SKM-1 (cell line): ENCODE data around the gene MS4A7.
A peak's percentile ranks its signal among the peaks of the same experiment; 100 is the strongest.

Source experiments
- DNase-seq: peaks from one replicate; lab custom pipeline; 2025; ENCODE audit not compliant: unreplicated experiment; lab: John Stamatoyannopoulos, UW

Gene MS4A7

GRCh38 chr11:60370811-60371298, 7.5 kb upstream of the MS4A7 start:
- no peak for DNase-seq

GRCh38 chr11:60371386-60371785, 6.9 kb upstream of the MS4A7 start:
- DNase-seq = no peak

GRCh38 chr11:60371854-60372253, 6.5 kb upstream of the MS4A7 start:
- DNase-seq = no peak

- no peak for DNase-seq
These were observed 5.6 kb upstream of the MS4A7 start for GRCh38 chr11:60372767-60373166.

- DNase-seq = no peak
These were observed 3.0 kb upstream of the MS4A7 start for GRCh38 chr11:60375316-60375715.

GRCh38 chr11:60376601-60377000, 1.7 kb upstream of the MS4A7 start:
- no peak for DNase-seq

- peak; percentile 12 for DNase-seq
These were observed 763 bp upstream of the MS4A7 start for GRCh38 chr11:60377401-60378136.

GRCh38 chr11:60389279-60389910, 11.1 kb downstream of the MS4A7 start:
- no peak for DNase-seq

GRCh38 chr11:60390419-60390818, 12.1 kb downstream of the MS4A7 start:
- no peak for DNase-seq

GRCh38 chr11:60392361-60392760, 14.0 kb downstream of the MS4A7 start:
- DNase-seq = no peak

- no peak for DNase-seq
These were observed 14.7 kb downstream of the MS4A7 start for GRCh38 chr11:60393016-60393415.

GRCh38 chr11:60394666-60395380, 16.5 kb downstream of the MS4A7 start:
- no peak for DNase-seq

- no peak for DNase-seq
These were observed 18.1 kb downstream of the MS4A7 start, which contains the start of gene MS4A14 for GRCh38 chr11:60396382-60396781. MS4A14 (plus strand) TSS chr11:60396459; CDS start chr11:60396579, 120 bp downstream.

- peak; percentile 41 for DNase-seq
These were observed 18.5 kb downstream of the MS4A7 start for GRCh38 chr11:60396799-60397198.

- DNase-seq = no peak
These were observed 41.7 kb downstream of the MS4A7 start for GRCh38 chr11:60420015-60420414.

GRCh38 chr11:60422609-60423008, 44.3 kb downstream of the MS4A7 start:
- DNase-seq = no peak

- DNase-seq = no peak
These were observed 50.2 kb downstream of the MS4A7 start for GRCh38 chr11:60428517-60428916.

GRCh38 chr11:60429272-60429671, 50.9 kb downstream of the MS4A7 start, which contains the start of gene MS4A5:
MS4A5 (plus strand) TSS chr11:60429572; CDS start chr11:60429675, 103 bp downstream.
- DNase-seq = no peak

GRCh38 chr11:60431251-60431650, 52.9 kb downstream of the MS4A7 start:
- no peak for DNase-seq

GRCh38 chr11:60433401-60433800, 55.1 kb downstream of the MS4A7 start:
- DNase-seq = no peak
